Measurements from ENCODE around the gene KCNA5.

DNA sequence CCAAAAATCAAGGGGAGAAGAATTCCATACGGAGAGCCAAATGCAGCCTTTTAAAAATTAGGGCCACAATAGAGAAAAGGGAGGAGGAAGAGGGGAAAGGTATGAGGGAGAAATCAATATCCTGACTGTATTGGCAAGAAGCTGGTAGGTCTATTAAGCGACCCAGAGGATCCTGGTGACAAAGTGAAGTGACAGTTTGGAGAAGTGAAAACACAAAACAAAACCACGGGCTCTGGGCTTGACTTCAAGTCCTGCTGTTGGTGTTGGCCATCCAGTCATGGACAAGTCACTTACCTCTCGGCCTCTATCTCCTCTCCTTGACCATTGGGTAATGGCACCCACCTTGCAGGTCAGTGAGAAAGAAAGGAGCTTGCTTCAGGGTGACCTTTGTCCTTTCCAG is 47.0 kb upstream of the KCNA5 start:
- TF ChIP-seq, protein P1, sequence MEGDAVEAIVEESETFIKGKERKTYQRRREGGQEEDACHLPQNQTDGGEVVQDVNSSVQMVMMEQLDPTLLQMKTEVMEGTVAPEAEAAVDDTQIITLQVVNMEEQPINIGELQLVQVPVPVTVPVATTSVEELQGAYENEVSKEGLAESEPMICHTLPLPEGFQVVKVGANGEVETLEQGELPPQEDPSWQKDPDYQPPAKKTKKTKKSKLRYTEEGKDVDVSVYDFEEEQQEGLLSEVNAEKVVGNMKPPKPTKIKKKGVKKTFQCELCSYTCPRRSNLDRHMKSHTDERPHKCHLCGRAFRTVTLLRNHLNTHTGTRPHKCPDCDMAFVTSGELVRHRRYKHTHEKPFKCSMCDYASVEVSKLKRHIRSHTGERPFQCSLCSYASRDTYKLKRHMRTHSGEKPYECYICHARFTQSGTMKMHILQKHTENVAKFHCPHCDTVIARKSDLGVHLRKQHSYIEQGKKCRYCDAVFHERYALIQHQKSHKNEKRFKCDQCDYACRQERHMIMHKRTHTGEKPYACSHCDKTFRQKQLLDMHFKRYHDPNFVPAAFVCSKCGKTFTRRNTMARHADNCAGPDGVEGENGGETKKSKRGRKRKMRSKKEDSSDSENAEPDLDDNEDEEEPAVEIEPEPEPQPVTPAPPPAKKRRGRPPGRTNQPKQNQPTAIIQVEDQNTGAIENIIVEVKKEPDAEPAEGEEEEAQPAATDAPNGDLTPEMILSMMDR (IDR thresholded peaks at IDR 0.05), result no peak
- TF ChIP-seq POLR2A (IDR thresholded peaks at IDR 0.05), result no peak
- TF ChIP-seq POLR2AphosphoS5 (IDR thresholded peaks at IDR 0.05), result no peak
- no peak for TF ChIP-seq EP300 (IDR thresholded peaks at IDR 0.05)
